Measurements from ENCODE around the gene RNF182. TPM values are rescaled to one million over a fixed set of nuclear protein-coding genes. Genes with fewer than 3 reads are reported as not detected.

RNF182 gene, protein sequence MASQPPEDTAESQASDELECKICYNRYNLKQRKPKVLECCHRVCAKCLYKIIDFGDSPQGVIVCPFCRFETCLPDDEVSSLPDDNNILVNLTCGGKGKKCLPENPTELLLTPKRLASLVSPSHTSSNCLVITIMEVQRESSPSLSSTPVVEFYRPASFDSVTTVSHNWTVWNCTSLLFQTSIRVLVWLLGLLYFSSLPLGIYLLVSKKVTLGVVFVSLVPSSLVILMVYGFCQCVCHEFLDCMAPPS
- total RNA-seq, result under 0.01 TPM in 2 replicates

DNA sequence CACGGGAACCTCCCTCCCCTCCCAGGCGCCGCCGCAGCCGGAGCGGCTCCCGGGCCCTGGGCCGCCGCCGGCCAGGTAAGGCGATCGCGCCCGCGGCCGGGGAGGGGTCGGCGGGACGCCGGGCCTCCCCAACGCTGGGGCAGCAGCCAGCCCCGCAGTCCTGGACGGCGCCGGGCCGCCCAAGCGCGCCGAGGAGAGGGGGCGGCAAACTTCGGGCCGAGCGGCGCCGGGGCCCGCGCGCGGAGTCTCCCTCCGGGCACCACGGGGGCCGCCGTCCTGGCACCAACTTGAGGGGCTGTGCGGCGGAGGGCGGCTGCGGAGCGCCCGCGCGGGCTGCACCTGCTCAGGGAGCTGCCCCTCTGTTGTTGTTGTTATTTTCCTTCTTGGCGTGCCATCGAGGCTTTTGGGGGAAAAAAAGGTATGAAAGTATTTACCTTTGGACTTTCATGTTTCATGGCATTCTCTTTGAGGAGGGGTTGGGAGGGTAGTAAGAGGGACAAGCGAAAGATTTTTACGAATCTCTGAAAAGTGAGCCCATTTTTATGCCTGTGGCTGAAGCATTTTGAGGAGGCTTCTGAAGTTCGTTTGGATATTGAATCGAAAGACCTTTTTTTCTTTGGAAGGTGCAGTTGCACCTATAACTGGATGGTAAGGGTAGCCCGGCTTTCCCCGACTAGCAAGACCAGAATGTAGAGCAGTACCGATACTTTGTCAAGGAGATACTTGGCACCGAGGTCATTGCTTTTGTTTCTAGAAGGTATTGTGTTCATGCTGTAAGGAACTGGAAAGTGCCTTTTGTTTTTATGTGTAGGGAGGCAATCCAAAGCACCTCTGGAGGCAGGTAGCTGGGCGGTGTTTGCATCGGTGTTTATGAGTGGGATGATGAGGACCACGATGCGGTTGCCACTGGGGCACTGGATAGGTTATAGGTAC, at the start of gene RNF182:
Gene RNF182 (plus strand): TSS at position 4 of the 933 bp plus-strand sequence. CDS start 52,168 bp downstream, outside the sequence.

Other genes with a start within 250 kb of the RNF182 start
- 20.4 and 22.9 TPM in 2 replicates for gene RANBP9, start 213.1 kb upstream of the RNF182 start, total RNA-seq
- gene MCUR1, start 110.4 kb upstream of the RNF182 start, total RNA-seq, result 5.3 and 5.9 TPM in 2 replicates
- 0.19 and 0.63 TPM in 2 replicates for gene CD83, start 192.8 kb downstream of the RNF182 start, total RNA-seq